Caco-2 (cell line): ENCODE measurements around the gene TRAPPC4. TPM values are rescaled to one million over a fixed set of nuclear protein-coding genes. Genes with fewer than 3 reads are reported as not detected.
"Not testable (repeated sequence)": the region's sequence is repeated elsewhere in the genome, so short reads cannot be mapped to it uniquely, and the experiment has no call there.

Experiments
- BruUV-seq: library from RNA; stranded (reverse); fragments of 400-500 nt; replicated peaks from 2 replicates; lab custom pipeline; 2021; lab: Mats Ljungman, UMichigan
- CTCF ChIA-PET: fragments of 300-600 bp; sonication (Branson Sonifier 250); formaldehyde crosslinking; loops from one replicate; lab custom pipeline; 2022; ENCODE audit warnings: antibody characterized with exemption; lab: Charles Lee
- POLR2A ChIA-PET: fragments of 300-600 bp; sonication (Branson Sonifier 250); formaldehyde crosslinking; loops from one replicate; lab custom pipeline; 2022; ENCODE audit warnings: antibody characterized with exemption; lab: Charles Lee
- DNase-seq, 2 experiments: peaks; one replicate each; pipeline versions ENCODE4 v3.0.0 to v3.0.0-alpha.2; 2020 to 2022
- H3K27me3 ChIP-seq: replicated peaks from 2 replicates; pipeline ENCODE4 v1.6.0; 2011; ENCODE audit warnings: low read length; ENCODE audit not compliant: control insufficient read depth, insufficient read depth
- H3K36me3 ChIP-seq: 2 replicates; pipeline ENCODE4 v1.5.1; 2011; ENCODE audit warnings: low read length; ENCODE audit not compliant: control insufficient read depth, insufficient read depth
- H3K4me1 ChIP-seq: fragments of 250-450 bp; sonication (Bioruptor Pico); 2 replicates; pipeline ENCODE4 v1.5.1; 2020; ENCODE audit warnings: mild to moderate bottlenecking
- H3K4me3 ChIP-seq: 2 replicates; pipeline ENCODE4 v1.5.1; 2011; ENCODE audit warnings: low read depth, mild to moderate bottlenecking, control low read depth, low read length
- H3K9me3 ChIP-seq: fragments of 250-450 bp; sonication (Bioruptor Pico); 2 replicates; pipeline ENCODE4 v1.5.1; 2020; ENCODE audit warnings: mild to moderate bottlenecking, moderate library complexity
- H3K27ac Mint-ChIP-seq: one replicate; pipeline ENCODE4 v1.8.0; 2022; ENCODE audit warnings: mixed read lengths; ENCODE audit not compliant: unreplicated experiment
- H3K27me3 Mint-ChIP-seq: one replicate; pipeline ENCODE4 v1.8.0; 2022; ENCODE audit warnings: mixed read lengths; ENCODE audit not compliant: insufficient read depth, unreplicated experiment
- H3K36me3 Mint-ChIP-seq: one replicate; pipeline ENCODE4 v1.8.0; 2022; ENCODE audit warnings: mild to moderate bottlenecking, mixed read lengths; ENCODE audit not compliant: insufficient read depth, unreplicated experiment
- H3K4me1 Mint-ChIP-seq: one replicate; pipeline ENCODE4 v1.8.0; 2022; ENCODE audit warnings: low read depth, mixed read lengths; ENCODE audit not compliant: unreplicated experiment
- H3K4me3 Mint-ChIP-seq: one replicate; pipeline ENCODE4 v1.8.0; 2022; ENCODE audit warnings: mild to moderate bottlenecking, moderate library complexity, mixed read lengths; ENCODE audit not compliant: unreplicated experiment
- H3K9me3 Mint-ChIP-seq: one replicate; pipeline ENCODE4 v1.8.0; 2022; ENCODE audit warnings: mixed read lengths; ENCODE audit not compliant: unreplicated experiment
- CTCF ChIP-seq, 2 experiments: fragments of 200-600 bp in 1 of 2; IDR thresholded peaks; 1 replicate in 1 of 2; 2 replicates in 1 of 2; pipeline versions ENCODE4 v1.5.1 to v1.8.0; 2011 to 2022; ENCODE audit warnings: antibody characterized with exemption in 1 of 2, control low read depth in 1 of 2, inconsistent platforms in 1 of 2, low read depth in 1 of 2, low read length in 1 of 2, mild to moderate bottlenecking in 1 of 2, moderate library complexity in 1 of 2; ENCODE audit not compliant: insufficient read depth in 1 of 2, severe bottlenecking in 1 of 2, unreplicated experiment in 1 of 2
- intact Hi-C: fragments of 100-400 bp; cut with micrococcal nuclease; formaldehyde crosslinking; loops from one replicate; pipeline ENCODE4 v1.10.0; 2022; ENCODE audit not compliant: unreplicated experiment
- total RNA-seq: library from RNA; stranded (reverse); gene quantifications from 2 replicates; pipeline ENCODE4 v1.2.3, GENCODE V29; 2022

The TRAPPC4 gene
- total RNA-seq, 1 experiment from 2014 or later, result 118 TPM

- Mint-ChIP-seq H3K36me3 (peaks cover 51% of the 10 kb centered on the region), H3K27me3 (no peaks in the 10 kb centered on the region), H3K9me3 (no peaks in the 10 kb centered on the region), H3K27ac (peak overlapping the region; percentile 90), H3K4me1 (peaks cover 48% of the 10 kb centered on the region), H3K4me3 (peak overlapping the region; percentile 93)
- ChIA-PET POLR2A (interaction anchor here (0.7 to 1.4 kb wide), 5 partner anchors 9 to 55 kb away, joined by 3 to 6 read pairs (median 6); partner anchors contain the start of genes HMBS, HYOU1 and TRAPPC4), CTCF (interaction anchor here (0.5 to 1.5 kb wide), 5 partner anchors 11 to 180 kb away, joined by 3 to 5 read pairs (median 4); no protein-coding TSS in a partner anchor)
- H3K36me3 ChIP-seq, result peaks cover 18% of the 10 kb centered on the region
- no TSS peak for BruUV-seq
- H3K4me1 ChIP-seq, result peaks cover 43% of the 10 kb centered on the region
- intact Hi-C loops, result loop anchor here (1.0 to 2.0 kb wide), 3 partner anchors 12 to 55 kb away; partner anchors contain the start of genes HMBS, HYOU1, RPS25 and TRAPPC4
- no peaks in the 10 kb centered on the region for H3K27me3 ChIP-seq
- no peak for DNase-seq
- peak overlapping the region; percentile 95 for H3K4me3 ChIP-seq
- no peak for TF ChIP-seq CTCF (IDR thresholded peaks at IDR 0.05; ENCODE audit: insufficient read depth in 1 of 2, low read depth in 1 of 2, low read length in 1 of 2, severe bottlenecking in 1 of 2, unreplicated experiment in 1 of 2)
- H3K9me3 ChIP-seq, result no peaks in the 10 kb centered on the region
Measured at GRCh38 chr11:119030029-119030328, 11.4 kb downstream of the TRAPPC4 start.

- H3K27me3 ChIP-seq, result no peaks in the 10 kb centered on the region
- TF ChIP-seq CTCF (IDR thresholded peaks at IDR 0.05; ENCODE audit: insufficient read depth in 1 of 2, low read depth in 1 of 2, low read length in 1 of 2, severe bottlenecking in 1 of 2, unreplicated experiment in 1 of 2), result peak; percentile 95 to 99
- peaks cover 37% of the 10 kb centered on the region for H3K4me1 ChIP-seq
- Mint-ChIP-seq H3K4me3 (peak within 1 kb of the TSS; percentile 93), H3K4me1 (peaks cover 43% of the 10 kb centered on the region), H3K9me3 (no peaks in the 10 kb centered on the region), H3K36me3 (peaks cover 46% of the 10 kb centered on the region), H3K27ac (peak within 1 kb of the TSS; percentile 90), H3K27me3 (no peaks in the 10 kb centered on the region)
- no TSS peak for BruUV-seq
- peak within 1 kb of the TSS; percentile 95 for H3K4me3 ChIP-seq
- peaks cover 14% of the 10 kb centered on the region for H3K36me3 ChIP-seq
- intact Hi-C loops, result loop anchor here (1.0 to 2.0 kb wide), 3 partner anchors 12 to 54 kb away; partner anchors contain the start of genes HMBS, HYOU1, RPS25 and TRAPPC4
- H3K9me3 ChIP-seq, result no peaks in the 10 kb centered on the region
- peak; percentile 100 for DNase-seq
- ChIA-PET CTCF (interaction anchor here (1.0 to 1.5 kb wide), 3 partner anchors 11 to 25 kb away, joined by 4 to 5 read pairs (median 5); no protein-coding TSS in a partner anchor), POLR2A (interaction anchor here (0.7 to 1.4 kb wide), 6 partner anchors 9 to 54 kb away, joined by 3 to 6 read pairs (median 5); partner anchors contain the start of genes HMBS, HYOU1, RPS25 and TRAPPC4)
Measured at GRCh38 chr11:119030329-119031047, 11.9 kb downstream of the TRAPPC4 start, which contains the start of gene SLC37A4. Gene SLC37A4 (minus strand): TSS chr11:119030877.

- no TSS peak for BruUV-seq
- intact Hi-C loops, result loop anchor here (2.0 kb wide), 1 partner anchor 53 kb away; the partner anchor contains the start of gene HMBS
- POLR2A ChIA-PET, result interaction anchor here (1.3 kb wide), 1 partner anchor 13 kb away, joined by 4 read pairs; the partner anchor contains the start of genes RPS25 and TRAPPC4
Measured at GRCh38 chr11:119031912-119032280, 13.3 kb downstream of the TRAPPC4 start.

GRCh38 chr11:119033421-119033820 lies 14.9 kb downstream of the TRAPPC4 start:
- DNase-seq, intact Hi-C loops, H3K9me3 Mint-ChIP-seq, H3K4me1 ChIP-seq, H3K27ac Mint-ChIP-seq, H3K27me3 Mint-ChIP-seq, BruUV-seq, H3K9me3 ChIP-seq, H3K36me3 ChIP-seq, H3K4me3 Mint-ChIP-seq, H3K4me3 ChIP-seq, H3K27me3 ChIP-seq: not testable (repeated sequence)
- POLR2A ChIA-PET, result interaction anchor here (0.6 to 0.7 kb wide), 3 partner anchors 8 to 242 kb away, joined by 4 read pairs; partner anchors contain the start of genes DDX6 and VPS11
- Mint-ChIP-seq H3K36me3 (peaks cover 23% of the 10 kb centered on the region), H3K4me1 (peaks cover 24% of the 10 kb centered on the region)
- CTCF ChIA-PET, result interaction anchor here (0.7 to 1.0 kb wide), 2 partner anchors 88 to 344 kb away, joined by 3 to 6 read pairs; partner anchors contain the start of gene HINFP

More at GRCh38 chr11:119031912-119032280, 13.3 kb downstream of the TRAPPC4 start:
- no peaks in the 10 kb centered on the region for H3K27me3 ChIP-seq
- H3K9me3 Mint-ChIP-seq, result no peaks in the 10 kb centered on the region
- no peaks in the 10 kb centered on the region for H3K9me3 ChIP-seq
- H3K4me1 ChIP-seq, result peaks cover 23% of the 10 kb centered on the region
- DNase-seq, result no peak
- H3K27ac Mint-ChIP-seq, result no peak overlapping the region
- H3K4me3 ChIP-seq, result no peak overlapping the region
- no peaks in the 10 kb centered on the region for H3K27me3 Mint-ChIP-seq
- CTCF ChIA-PET, result interaction anchor here (0.6 to 0.9 kb wide), 2 partner anchors 11 to 90 kb away, joined by 4 to 6 read pairs; partner anchors contain the start of gene HINFP
- TF ChIP-seq CTCF (IDR thresholded peaks at IDR 0.05; ENCODE audit: insufficient read depth in 1 of 2, low read depth in 1 of 2, low read length in 1 of 2, severe bottlenecking in 1 of 2, unreplicated experiment in 1 of 2), result no peak
- H3K4me3 Mint-ChIP-seq, result no peak overlapping the region
- H3K36me3 Mint-ChIP-seq, result peaks cover 35% of the 10 kb centered on the region
- H3K4me1 Mint-ChIP-seq, result peaks cover 39% of the 10 kb centered on the region
- H3K36me3 ChIP-seq, result peaks cover 12% of the 10 kb centered on the region
